Stimulated activated CD8-positive, alpha-beta memory T cell treated with anti-CD3 and anti-CD28 coated beads, Interleukin-4, amount 100 ng/mL, for 24 hours (primary cell): ENCODE results near the gene OR51I2.

Experiments used
- DNase-seq: peaks from one replicate; pipeline ENCODE4 v3.0.0-alpha.2; 2020; ENCODE audit warnings: low read depth

Gene OR51I2, protein sequence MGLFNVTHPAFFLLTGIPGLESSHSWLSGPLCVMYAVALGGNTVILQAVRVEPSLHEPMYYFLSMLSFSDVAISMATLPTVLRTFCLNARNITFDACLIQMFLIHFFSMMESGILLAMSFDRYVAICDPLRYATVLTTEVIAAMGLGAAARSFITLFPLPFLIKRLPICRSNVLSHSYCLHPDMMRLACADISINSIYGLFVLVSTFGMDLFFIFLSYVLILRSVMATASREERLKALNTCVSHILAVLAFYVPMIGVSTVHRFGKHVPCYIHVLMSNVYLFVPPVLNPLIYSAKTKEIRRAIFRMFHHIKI

DNA sequence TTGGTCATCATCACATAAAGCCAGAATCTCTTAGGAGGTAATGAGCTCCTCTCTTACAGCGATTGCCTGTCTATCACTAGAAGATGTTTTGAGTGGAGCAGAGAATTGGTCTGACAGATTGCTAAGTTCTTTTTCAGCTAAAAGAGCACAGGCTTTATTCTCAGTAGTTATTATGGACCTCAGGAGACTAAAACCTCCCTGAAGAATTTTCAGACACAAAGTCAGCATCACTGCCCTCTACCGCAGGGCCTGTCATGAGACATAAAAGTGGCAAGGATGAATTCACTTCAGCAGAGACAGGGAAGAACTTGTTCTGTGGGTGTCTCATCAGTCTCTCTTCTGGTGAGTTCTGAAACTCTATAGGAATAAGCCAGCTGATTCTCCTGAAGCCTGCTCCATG, at the start of gene OR51I2:
OR51I2 (plus strand) TSS at position 301 of the 400 bp plus-strand sequence. CDS start 4,166 bp downstream, outside the sequence.
- DNase-seq: no peak

DNA sequence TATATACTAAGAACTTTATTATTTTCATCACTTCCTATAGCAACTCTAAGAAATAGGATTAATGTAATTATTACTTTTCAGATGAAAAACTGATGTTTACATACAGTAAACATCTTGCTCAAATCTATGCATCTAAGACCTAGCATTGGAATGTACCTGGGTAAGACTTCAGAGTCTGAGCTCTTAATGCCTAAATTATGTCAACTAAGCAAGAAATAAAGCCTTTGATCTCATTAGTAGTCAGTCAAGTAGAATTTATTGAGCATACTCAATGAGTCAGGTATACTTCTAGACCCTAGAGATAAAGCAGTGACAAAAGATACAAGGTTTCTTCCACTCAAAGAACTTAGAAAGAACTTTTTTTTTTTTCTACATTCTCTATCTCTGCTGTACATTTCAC, 44.0 kb upstream of the OR51I2 start:
- DNase-seq: no peak

DNA sequence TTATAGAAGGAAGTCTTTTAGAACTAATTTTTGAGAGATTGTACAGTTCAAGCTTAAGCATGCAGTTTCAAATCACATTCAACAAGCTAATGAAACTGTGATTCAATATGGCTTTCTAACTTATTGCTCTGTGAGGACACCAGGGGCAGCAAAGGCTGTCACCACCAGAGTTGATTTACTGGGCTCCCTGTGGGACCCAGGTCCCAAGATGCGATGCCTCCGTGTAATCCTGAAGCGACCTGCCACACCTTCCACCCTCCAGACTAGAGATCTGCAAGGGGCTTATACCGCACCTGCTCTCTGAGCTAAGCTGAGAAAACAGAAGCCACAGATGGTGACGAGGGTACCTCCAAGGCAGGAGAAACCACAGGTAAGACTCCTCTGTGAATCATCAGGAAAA, 28.1 kb upstream of the OR51I2 start:
- DNase-seq: no peak

DNA sequence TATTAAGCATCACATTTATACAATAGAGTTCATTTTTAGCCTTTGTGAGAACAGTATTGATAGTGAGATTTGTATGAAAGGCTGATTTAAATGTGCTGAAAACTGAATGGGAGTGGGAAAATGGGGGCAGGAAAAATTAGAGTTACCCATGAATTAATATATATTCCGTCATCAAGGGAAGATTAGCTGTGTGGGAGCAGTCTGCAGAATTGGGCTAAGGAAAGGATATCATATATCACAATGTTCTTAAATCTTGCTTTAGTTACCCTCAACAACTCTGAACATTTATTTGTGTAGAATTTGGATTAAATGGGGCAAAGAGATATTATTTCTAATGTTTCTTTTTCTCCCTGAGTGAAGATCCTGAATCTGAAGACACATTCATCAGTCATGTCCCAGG, 27.3 kb upstream of the OR51I2 start, which contains the start of gene OR51Q1:
OR51Q1 (plus strand) TSS at position 301 of the 400 bp plus-strand sequence; CDS start at position 391, 90 bp downstream.
- DNase-seq: no peak

DNA sequence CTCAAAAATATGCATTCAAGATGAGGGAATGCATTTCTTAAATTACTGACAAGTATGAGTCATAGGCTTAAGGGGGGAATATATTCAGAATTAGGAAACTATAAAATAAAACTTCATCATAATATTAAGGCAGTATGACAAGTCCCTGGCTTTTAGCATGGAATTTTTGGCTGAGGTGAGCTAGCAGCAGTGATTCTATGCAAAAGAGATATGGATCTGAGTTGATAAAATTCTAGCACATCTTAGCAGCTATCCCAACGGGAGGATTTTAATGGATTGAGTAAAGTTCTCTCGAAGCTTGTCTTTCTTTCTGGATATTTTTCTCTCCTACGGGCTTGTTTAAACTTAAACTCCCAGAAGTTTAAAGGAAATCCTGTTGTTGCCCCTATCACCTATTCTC, 26.0 kb upstream of the OR51I2 start:
- DNase-seq: no peak

DNA sequence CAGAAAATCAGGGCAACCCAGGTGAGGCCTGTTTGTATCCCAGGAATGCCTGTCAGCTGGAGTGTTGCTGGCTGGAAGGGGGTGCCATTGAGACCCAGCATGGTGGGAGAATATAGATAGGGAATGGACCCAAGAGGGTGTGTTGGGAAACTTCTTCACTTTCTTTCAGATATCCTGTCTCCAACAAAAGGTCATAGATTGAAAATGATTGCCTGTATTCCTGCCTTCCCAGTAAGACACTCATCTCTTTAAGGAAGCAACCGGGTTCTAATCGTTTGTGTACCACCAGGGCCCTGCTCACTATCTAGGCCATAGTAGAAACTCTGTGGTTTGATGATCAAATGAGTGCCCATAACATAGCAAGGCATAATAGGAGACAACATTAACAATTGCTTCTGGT, 7.7 kb upstream of the OR51I2 start, which contains the start of gene OR51I1:
OR51I1 (minus strand) TSS at position 101 of the 400 bp plus-strand sequence; CDS start at position 101, 0 bp downstream.
- no peak for DNase-seq

DNA sequence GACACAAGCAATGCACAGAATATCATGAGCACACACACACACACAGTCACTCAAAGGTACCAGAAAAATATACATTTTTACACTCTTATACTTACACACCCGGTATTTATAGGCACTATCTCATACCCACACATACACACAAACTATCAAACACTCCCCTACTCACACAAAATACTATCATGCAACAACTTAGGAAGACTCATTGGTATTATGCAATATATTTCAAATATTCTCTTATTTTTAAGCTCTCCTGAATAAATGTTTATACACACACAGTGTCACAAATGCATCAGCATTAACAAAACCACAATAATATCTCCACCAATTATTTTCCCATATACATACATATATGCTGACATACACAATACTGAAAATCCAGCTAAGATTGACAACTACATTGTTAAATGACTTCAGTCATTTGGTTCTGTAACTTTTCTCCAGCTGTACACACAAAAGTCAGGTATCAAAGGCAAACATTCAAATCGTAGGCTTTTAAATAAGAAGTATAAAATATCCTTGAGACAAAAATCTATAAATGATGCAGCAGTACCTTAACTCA, 5.2 kb upstream of the OR51I2 start:
- DNase-seq: no peak

DNA sequence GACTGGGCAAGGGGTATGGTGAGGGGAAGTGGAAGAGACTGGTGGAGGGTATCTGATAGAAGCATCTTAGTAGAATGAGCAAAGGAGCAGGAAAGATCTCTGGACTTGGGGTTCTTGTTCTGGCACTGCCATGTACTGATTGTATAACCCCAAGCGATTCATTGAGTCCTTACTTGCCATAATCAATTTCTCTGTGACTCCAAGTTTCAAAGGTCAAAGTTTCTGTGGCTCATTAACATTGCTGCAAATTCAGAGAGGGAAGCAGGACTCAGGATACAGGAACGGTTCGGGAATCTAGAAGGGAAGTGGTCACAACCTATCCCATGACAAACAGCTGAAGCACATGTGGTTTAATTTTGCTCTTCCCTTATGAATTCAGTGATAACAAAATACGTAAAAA, 309 bp downstream of the OR51I2 start:
- DNase-seq: no peak

DNA sequence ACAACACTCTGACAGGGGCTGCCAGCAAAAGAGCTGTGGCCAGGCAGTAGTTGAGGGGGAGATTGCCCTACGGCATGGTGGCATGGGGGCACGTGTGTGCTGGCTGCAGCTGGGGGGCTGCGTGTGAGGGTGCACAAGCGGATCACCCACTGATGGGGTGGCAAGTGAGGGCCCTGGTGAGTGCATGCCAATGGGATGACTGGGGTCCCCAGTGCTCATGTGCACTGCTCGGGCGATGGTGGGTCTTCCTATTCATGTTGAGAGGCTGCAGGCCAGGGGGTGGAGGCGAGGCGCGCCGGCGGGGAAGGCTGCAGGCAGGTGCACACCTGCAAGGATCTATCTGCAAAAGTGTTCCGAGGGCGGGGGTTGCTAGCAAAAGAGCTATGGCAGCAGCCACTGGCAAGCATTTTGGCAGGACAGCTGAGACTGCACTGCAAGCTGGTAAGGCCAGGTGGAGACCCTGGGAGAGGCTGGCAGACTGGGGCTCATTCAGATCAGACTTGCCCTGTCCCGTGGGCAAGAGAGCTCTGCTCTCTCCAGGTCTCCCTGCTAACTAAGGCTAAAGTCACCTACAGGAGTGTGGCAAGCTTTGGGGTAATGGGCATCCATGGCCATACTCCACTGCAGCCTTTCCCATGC, 12.0 kb downstream of the OR51I2 start:
- DNase-seq: no peak

DNA sequence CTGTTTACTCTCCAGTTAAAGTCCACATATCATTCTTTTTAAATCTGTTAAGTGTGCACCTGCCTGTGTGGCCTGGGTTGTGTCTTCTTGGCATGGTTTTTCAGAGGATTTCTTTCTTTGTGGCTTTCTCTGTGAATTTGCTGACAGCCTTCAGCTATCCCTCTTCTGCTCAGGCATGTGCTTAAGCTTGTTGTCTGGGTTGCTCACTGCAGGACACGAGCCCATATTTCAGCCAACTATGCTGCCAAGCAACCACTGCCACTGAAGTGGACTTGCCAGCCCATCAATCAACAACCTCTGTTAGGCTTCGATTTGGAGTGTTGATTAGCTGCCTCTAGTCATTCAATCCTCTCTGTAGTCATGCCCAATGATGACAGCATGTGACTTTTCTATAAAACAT, 18.4 kb downstream of the OR51I2 start:
- no peak for DNase-seq

DNA sequence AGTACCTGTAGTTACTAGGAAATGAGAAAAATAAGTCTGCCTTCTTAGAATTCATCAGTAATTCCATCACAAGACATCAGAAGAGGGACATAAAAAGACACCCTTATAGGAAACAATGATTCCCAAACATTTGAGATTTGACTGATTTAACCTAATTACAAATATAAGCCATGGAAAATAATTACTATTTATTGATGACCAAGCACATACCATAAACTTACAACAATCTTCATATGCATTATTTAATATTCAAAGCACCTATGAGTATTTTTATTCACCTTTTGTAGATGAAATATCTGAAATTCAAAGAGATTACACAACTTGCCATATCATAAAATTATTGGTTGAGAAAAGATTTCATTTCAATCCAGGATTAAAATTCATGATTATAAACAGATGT, 24.8 kb downstream of the OR51I2 start:
- no peak for DNase-seq

DNA sequence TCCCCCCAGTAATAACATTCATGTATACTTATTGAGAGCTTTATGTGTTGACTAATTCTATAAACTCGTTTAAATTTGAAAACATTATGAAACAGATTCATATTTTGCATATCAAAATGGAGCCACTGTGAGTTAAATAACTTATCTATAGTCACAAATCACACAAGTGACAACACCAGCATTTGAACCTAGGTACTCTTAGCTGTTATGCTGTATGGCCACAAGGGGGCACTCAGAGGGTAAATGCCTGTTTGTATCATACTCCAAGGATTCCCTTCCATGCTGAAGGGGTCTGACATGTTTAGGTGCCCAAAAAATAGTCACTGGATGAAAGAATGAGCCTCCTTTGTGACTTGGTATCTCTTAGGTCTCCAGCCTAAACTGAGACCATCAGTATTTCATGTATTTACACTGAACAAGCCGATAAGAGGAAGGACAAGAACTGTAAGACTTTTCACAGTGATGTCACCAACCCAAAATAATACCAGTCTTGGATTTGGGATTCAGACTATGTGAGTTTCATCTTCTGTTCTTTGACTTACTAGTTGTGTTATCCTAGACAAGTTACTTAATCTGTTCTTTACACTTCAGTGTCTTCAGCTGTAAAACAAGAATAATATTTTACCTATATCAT, 27.2 kb downstream of the OR51I2 start:
- DNase-seq: no peak

DNA sequence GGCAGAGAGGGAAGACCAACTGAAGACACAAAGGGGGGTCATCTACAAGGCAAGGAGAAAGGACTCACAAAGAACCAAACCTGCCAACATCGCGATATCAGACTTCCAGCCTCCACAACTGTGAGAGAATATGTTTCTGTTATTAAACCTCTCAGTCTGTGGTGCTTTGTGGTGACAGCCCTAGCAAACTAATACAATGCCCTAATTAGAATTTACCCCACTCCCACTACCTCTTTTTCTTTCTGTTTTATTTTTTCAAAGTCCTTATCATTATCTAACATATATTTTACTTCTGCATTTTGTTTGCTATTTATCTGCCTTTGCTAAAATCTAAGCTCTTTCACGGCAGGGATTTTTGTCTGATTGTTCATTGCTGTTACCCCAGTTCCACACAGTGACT, 36.9 kb downstream of the OR51I2 start:
- DNase-seq: no peak

DNA sequence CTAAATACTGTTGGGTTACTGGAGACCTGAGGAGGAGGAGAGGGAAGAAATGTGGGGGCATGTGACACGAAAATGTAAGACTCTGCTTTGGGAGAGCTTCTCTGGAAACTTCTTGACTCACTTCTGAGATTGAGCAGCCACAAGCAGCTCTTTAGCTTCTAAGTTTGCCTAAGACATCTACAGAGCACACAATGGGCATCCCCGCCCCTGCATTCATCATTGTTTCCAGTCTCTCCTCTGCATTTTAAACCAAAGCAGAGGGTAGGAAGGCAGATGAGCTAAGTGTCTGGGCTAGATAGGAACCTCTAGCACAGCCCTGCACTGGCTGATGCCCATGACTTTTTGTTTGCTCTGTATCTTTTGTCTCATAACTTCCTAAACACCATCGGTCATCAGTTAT, 37.3 kb downstream of the OR51I2 start:
- no peak for DNase-seq

DNA sequence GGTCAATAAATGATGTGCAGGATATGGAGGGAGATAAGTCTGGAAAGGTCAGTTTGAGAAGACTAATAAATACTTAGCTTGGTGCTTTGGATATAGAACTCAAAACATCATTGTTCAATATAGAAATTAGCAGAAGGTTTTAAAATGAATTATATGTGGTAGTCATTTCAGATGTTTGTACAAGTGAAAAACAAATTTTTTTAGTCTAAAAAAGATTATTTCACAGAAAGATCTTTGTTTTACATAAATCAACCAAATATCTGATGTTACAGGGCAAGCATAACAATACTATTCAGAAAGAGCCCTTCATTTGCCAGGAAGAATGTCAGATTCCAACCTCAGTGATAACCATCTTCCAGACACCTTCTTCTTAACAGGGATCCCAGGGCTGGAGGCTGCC, 39.3 kb downstream of the OR51I2 start, which contains the start of gene OR52D1:
OR52D1 (plus strand) TSS at position 301 of the 400 bp plus-strand sequence; CDS start at position 323, 22 bp downstream.
- no peak for DNase-seq

DNA sequence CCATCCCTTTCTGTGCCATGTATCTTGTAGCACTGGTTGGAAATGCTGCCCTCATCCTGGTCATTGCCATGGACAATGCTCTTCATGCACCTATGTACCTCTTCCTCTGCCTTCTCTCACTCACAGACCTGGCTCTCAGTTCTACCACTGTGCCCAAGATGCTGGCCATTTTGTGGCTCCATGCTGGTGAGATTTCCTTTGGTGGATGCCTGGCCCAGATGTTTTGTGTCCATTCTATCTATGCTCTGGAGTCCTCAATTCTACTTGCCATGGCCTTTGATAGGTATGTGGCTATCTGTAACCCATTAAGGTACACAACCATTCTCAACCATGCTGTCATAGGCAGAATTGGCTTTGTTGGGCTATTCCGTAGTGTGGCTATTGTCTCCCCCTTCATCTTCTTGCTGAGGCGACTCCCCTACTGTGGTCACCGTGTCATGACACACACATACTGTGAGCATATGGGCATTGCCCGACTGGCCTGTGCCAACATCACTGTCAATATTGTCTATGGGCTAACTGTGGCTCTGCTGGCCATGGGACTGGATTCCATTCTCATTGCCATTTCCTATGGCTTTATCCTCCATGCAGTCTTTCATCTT, 39.8 kb downstream of the OR51I2 start:
- no peak for DNase-seq

DNA sequence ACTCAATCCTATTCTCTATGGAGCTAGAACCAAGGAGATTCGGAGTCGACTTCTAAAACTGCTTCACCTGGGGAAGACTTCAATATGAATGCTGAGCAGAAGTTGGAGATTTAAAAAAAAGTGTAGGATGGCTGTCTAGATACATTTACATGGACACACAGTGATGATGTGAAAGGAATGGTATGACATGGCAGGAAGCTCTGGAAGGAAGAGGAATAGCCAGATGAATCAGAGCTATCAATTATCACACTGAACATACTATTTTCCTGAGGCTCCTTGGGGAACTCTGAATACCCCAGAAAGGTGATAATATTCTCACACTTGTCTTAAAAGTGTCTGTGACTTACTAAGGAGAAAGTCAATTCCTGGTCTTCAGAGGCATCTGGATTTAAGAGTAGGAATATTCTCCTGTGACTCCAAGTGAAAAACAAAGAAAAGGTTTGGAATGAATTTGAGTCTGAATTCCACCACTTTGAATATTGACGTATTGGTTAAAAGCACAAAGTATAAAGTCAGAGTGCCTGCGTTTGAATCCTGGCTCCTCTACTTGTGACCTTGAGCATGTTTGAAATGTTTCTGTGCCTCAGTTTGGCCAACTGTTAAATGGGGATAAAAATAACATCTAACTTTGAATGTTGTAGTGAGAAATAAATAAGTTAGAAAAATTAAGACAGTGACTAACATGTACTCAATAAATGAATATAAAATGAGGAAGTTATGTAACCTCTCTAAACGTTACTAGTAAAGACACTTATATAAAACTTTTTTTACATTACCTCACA, 40.6 kb downstream of the OR51I2 start:
- DNase-seq: no peak

DNA sequence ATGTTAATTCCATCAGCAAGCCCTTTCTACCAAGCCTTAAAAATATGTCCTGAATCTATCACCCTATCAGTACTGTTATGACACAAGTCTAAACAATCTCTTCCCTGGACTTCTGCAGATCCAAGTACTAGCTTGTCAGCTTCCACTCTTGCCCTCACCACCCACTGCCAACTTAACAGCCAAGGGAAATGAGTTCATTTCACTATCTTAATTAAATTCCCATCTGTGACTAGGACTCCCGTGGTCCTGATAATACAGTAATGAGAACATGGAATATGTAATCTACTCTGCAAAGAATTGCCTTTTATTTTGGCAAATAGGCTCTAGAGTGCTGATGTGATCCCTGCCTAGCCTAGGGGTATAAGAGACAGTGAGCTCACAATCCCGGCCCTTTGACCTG, 50.5 kb downstream of the OR51I2 start:
- no peak for DNase-seq

DNA sequence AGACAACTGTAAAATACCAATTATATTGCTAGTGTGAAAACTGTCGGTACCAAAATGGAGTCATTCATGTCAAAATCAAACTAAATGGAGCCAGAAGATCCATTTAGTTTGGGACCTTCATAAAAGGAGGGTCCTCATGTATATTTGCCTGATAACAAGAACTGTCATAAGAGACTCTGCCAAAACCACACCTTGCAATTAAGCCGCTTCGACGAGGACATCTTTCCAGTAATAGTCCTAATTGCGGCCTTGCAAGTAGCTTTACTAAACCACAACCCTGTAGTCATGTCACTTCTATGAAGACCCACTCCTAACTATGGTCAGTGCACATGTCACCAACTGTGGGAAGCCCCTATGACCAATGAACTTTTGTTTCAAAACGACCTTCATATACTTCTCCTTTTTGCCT, 51.3 kb downstream of the OR51I2 start:
- no peak for DNase-seq

DNA sequence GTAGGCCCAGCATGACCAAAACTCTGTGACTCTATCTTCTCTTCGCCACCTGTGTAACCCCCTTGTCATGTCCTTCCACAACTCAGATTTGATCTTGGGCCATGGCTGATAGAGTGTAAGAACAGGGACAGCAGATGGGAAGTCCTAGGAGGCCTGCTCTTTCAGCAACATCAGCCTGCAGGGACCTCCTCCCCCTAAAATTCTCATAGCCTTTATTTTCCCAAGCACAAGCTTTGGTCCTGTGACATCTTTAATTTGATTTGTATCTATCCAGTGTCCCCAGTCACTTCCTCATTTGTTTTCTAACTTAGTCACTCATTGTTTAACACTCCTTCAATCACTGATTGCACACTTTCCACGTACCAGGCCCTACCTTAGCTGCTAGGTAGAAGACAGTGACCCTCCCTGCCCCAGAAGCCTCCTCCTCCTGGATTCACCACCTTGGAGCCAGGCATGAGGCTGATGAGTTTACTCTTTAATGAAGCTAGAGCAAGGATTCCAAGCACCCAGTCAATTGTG, 55.3 kb downstream of the OR51I2 start:
- no peak for DNase-seq

DNA sequence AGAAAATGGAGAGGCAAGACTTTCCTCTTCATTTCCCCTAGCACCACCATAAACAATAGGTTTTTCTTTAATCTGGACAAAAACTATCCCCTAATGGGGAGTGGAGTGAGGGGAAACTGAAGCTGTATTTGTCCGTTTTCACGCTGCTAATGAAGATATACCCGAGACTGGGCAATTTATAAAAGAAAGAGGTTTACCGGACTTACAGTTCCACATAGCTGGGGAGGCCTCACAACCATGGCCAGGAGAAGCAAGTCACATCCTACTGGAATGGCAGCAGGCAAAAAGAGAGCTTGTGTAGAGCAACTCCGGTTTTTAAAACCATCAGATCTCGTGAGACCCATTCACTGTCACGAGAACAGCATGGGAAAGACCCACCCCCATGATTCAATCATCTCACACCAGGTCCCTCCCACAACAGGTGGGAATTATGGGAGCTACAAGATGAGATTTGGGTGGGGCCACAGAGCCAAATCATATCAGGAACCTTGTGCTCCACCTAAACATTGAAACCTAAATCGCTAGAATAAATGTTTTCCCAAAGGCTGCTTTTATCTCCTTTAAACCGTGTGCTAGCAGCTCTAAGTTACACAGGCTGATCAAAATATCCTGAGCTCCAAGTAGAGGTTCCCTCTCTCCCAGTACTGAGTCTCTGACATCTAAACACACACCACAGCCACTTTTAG, 56.4 kb downstream of the OR51I2 start:
- DNase-seq: no peak
